ENCODE measurements around the gene FCRL5. TPM values are rescaled to one million over a fixed set of nuclear protein-coding genes. Genes with fewer than 3 reads are reported as not detected.

The FCRL5 gene
- under 1 TPM in 3 of 4 donors, not detected in 1; 0.08 to 0.32 (median 0.11) TPM for total RNA-seq
- not detected for polyA plus RNA-seq
- long read RNA-seq, donor 1, partial matches to known transcripts, result 0 of 1 reads
- long read RNA-seq, donor 1, other reads (novel, unspliced or antisense), result 0 of 1 reads
- long read RNA-seq, donor 2, result 0 reads
- long read RNA-seq, donor 3, result 0 reads
- long read RNA-seq, donor 4, result 0 reads

DNA sequence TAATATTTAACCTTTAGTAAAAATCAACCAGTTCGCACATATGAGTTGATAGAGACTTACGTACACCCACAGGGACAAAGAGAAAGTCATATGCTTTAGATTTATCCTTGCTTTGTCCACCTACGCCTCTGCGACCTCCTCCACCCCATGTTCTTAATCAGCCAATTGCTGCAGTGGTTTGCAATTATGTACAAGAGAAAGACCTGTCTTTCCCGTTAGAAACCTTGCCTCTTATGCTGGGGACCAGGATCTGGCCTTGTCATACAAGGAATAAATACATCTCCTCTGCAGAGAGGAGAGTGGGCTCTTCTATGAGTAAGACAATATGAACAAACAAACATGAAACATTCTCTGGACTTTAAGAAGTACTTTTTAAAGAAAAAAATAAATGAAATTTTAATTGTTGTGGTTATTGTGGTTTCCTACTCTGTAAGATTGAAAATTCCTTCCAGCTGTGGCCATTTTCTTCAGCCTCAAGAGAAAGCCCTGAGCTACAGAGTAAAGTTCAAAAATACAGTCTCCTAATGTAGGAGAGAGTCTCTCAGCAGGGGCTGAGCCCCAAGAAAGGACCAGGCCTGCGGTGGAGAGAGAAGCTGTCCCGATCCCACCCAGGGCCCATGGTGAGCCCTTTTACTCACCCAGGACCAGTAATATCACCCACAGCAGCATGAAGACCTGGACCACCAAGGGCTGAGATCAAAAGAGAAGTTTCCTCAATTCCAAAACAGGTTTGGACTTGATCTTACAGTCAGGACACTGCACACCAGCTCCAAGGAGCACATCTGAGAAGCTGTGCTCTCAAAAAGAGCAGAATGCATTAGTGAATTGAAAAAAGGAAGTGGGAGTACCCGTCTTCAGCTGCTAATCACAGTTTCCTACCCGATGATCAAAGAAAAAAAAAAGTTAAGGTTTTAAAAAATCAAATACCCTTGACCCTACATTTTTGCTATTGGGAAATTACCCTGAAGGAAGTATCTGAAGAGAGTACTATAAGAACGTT lies at the start of gene FCRL5:
Gene FCRL5 (minus strand): TSS at position 822 of the 1,000 bp plus-strand sequence. CDS start 153 bp downstream, at position 669.
- ATAC-seq, result no peak
- Histone ChIP-seq H3K9me3 (ENCODE audit: control insufficient read depth, low read length) (no peaks in the 10 kb centered on the region), H3K4me1 (ENCODE audit: control insufficient read depth, insufficient read depth, low read length) (no peaks in the 10 kb centered on the region), H3K27ac (ENCODE audit: low read length) (no peak within 1 kb of the TSS), H3K27me3 (ENCODE audit: control insufficient read depth, insufficient read depth) (no peaks in the 10 kb centered on the region), H3K4me3 (ENCODE audit: low read length) (no peak within 1 kb of the TSS)
- intact Hi-C loops (cut with DNase I), result no loop called here
- DNase-seq, result no peak
- 69% methylated on average over 10 of the region's 10 CpGs for WGBS

DNA sequence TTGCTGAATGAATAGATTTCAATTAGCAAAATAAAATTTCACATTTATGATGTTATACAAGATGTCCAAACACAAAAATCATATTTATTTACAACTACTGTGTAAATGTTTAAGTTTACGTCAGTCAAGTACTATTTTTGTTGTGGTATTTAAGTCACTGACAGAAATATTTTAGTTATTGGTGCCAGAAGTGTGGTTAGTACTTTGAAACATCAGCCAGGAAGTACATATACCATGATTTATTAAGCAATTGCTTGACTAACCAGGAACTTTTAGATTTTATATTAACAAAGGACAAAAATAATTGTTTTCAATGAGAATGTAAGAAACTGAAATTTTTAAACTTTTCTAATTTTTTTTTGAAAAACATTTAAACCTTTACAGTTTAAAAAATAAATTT lies 47.9 kb upstream of the FCRL5 start:
- intact Hi-C loops (cut with DNase I), result no loop called here
- ATAC-seq (no peak), DNase-seq (no peak)
- Histone ChIP-seq H3K4me3 (ENCODE audit: low read length) (no peak overlapping the region), H3K27ac (ENCODE audit: low read length) (no peak overlapping the region), H3K9me3 (ENCODE audit: control insufficient read depth, low read length) (no peaks in the 10 kb centered on the region), H3K4me1 (ENCODE audit: control insufficient read depth, insufficient read depth, low read length) (no peaks in the 10 kb centered on the region), H3K27me3 (ENCODE audit: control insufficient read depth, insufficient read depth) (no peaks in the 10 kb centered on the region)
- 62% methylated on average over 1 of the region's 1 CpG for WGBS

DNA sequence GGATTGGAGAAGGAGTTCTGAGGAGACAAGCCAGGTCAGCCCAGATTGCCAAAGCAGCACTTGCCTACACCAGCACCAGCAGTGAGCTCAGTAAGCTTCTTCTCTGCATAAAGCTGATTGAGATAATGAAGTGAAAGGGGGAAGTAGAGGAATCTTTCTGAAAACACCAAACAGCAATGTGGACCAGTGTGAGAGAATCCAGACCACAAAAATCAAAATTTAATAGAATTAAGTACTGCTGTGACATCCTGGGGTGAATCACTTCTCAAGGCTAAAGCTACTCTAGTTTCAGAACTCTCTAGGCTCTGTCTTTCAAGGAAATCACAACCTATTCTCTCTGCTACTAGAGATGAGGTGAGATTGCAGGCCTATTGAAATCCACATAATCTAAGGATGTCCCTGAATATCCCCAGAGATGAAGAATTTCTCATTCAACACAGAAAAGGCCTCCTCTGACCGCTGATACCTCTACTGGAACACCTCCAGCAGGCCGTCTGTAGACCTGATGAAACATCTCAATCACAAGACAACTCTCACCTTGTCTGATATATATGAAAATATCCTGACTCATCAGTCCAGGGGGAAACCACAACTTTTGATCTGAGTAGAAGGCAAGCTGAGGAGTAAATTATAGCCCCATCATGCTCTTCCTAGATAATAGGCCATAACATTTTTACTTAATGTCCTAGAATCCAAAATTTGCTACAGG lies 45.8 kb upstream of the FCRL5 start, which contains the start of gene FCRL4:
Gene FCRL4 (minus strand): TSS at position 127 of the 709 bp plus-strand sequence. CDS start 141 bp downstream, outside the sequence.
- H3K4me3 ChIP-seq (ENCODE audit: low read length), result no peak within 1 kb of the TSS
- WGBS, result 71% methylated on average over 2 of the region's 2 CpGs
- intact Hi-C loops (cut with DNase I), result no loop called here
- no peaks in the 10 kb centered on the region for H3K4me1 ChIP-seq (ENCODE audit: control insufficient read depth, insufficient read depth, low read length)
- H3K27ac ChIP-seq (ENCODE audit: low read length), result no peak within 1 kb of the TSS
- no peaks in the 10 kb centered on the region for H3K9me3 ChIP-seq (ENCODE audit: control insufficient read depth, low read length)
- H3K27me3 ChIP-seq (ENCODE audit: control insufficient read depth, insufficient read depth), result no peaks in the 10 kb centered on the region
- no peak for ATAC-seq
- no peak for DNase-seq

DNA sequence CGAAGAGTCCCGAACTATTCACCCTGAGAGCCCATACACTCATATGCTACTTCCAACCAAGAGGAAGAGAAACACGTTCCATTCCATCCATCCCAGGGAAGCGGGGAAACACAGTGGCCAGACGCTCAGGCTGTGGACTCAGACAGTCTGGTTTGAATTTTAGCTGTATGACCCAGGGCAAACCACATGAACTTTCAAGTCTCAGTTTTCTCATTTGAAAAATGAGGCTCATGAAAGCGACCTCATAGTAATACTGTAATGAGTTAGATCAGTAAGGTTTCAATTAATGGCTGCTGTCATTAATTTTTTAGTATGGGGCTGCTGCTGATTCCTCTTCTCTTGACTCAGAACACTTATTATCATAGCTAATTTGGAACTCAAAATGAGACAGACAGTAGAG lies 44.1 kb upstream of the FCRL5 start:
- H3K4me3 ChIP-seq (ENCODE audit: low read length), result no peak overlapping the region
- ATAC-seq (no peak), DNase-seq (no peak)
- intact Hi-C loops (cut with DNase I), result no loop called here
- H3K27me3 ChIP-seq (ENCODE audit: control insufficient read depth, insufficient read depth), result no peaks in the 10 kb centered on the region
- WGBS, result 75% methylated on average over 6 of the region's 6 CpGs
- no peaks in the 10 kb centered on the region for H3K9me3 ChIP-seq (ENCODE audit: control insufficient read depth, low read length)
- no peak overlapping the region for H3K27ac ChIP-seq (ENCODE audit: low read length)
- H3K4me1 ChIP-seq (ENCODE audit: control insufficient read depth, insufficient read depth, low read length), result no peaks in the 10 kb centered on the region

DNA sequence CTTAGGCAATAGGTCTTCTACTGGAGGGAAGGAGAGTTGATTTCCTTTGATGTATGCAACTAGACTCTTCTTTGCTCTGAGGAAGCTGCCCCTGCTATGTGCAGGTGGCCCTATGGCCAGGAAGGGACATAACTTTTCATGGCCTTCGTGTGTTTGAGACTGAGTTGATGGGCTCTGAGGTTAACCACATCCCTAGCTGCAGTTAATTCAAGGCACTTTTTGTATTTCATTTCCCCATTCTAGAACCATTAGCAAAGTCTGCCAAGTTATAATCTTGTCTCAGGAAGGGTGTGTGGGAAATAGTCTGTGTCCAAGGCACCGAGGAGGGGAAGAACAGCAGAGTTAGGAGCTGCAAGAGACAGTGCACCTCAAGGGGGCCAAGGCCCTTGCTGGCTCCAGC lies 43.0 kb upstream of the FCRL5 start:
- H3K27ac ChIP-seq (ENCODE audit: low read length), result no peak overlapping the region
- no peaks in the 10 kb centered on the region for H3K27me3 ChIP-seq (ENCODE audit: control insufficient read depth, insufficient read depth)
- 41% methylated on average over 2 of the region's 2 CpGs for WGBS
- DNase-seq (no peak), ATAC-seq (no peak)
- H3K4me1 ChIP-seq (ENCODE audit: control insufficient read depth, insufficient read depth, low read length), result no peaks in the 10 kb centered on the region
- no peak overlapping the region for H3K4me3 ChIP-seq (ENCODE audit: low read length)
- H3K9me3 ChIP-seq (ENCODE audit: control insufficient read depth, low read length), result no peaks in the 10 kb centered on the region
- intact Hi-C loops (cut with DNase I), result no loop called here

DNA sequence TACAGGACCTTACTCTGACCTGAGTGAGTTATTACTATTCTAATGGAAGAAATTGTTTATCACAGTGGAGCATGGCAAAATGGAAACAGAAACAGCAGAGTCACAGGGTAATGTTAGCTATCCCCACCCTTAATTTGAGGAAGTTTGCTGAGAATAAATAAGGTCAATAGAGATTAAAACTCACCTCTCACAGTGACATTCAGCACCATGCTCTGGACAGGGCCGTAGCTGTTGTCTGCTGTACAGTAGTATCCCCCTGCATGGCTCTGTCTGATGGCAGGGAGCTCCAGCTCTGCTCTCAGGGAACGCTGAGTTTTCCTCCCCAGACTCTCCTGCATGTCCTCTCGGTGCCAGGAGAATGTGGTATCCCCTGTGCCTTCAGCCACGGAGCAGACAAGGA lies 33.7 kb upstream of the FCRL5 start:
- no peaks in the 10 kb centered on the region for H3K4me1 ChIP-seq (ENCODE audit: control insufficient read depth, insufficient read depth, low read length)
- DNase-seq (no peak), ATAC-seq (no peak)
- peaks cover 1% of the 10 kb centered on the region for H3K9me3 ChIP-seq (ENCODE audit: control insufficient read depth, low read length)
- no peak overlapping the region for H3K4me3 ChIP-seq (ENCODE audit: low read length)
- H3K27ac ChIP-seq (ENCODE audit: low read length), result no peak overlapping the region
- peaks cover 4% of the 10 kb centered on the region for H3K27me3 ChIP-seq (ENCODE audit: control insufficient read depth, insufficient read depth)
- intact Hi-C loops (cut with DNase I), result no loop called here
- WGBS, result 57% methylated on average over 4 of the region's 4 CpGs

DNA sequence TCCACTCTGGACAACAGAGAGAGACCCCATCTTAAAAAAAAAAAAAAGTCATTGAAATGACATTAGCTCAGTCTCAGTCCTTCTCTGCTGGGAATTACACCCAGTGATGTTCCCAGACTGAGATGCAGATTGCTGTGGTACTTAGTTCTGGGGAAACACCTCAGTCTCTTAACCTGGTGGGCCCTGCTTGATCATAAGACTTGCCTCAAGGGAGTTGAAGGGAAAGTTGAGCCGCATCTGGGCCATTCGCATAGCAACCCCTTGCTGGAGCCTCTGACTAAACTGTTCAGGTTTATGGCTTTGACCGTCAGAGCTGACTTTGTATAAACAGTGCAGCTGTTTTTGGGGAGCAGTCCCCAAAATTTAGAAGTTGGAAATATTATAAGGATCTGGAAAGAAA lies 32.2 kb upstream of the FCRL5 start:
- DNase-seq (no peak), ATAC-seq (no peak)
- peaks cover 1% of the 10 kb centered on the region for H3K9me3 ChIP-seq (ENCODE audit: control insufficient read depth, low read length)
- no peak overlapping the region for H3K27ac ChIP-seq (ENCODE audit: low read length)
- WGBS, result 87% methylated on average over 3 of the region's 3 CpGs
- H3K4me3 ChIP-seq (ENCODE audit: low read length), result no peak overlapping the region
- intact Hi-C loops (cut with DNase I), result no loop called here
- H3K4me1 ChIP-seq (ENCODE audit: control insufficient read depth, insufficient read depth, low read length), result no peaks in the 10 kb centered on the region
- H3K27me3 ChIP-seq (ENCODE audit: control insufficient read depth, insufficient read depth), result peaks cover 4% of the 10 kb centered on the region

DNA sequence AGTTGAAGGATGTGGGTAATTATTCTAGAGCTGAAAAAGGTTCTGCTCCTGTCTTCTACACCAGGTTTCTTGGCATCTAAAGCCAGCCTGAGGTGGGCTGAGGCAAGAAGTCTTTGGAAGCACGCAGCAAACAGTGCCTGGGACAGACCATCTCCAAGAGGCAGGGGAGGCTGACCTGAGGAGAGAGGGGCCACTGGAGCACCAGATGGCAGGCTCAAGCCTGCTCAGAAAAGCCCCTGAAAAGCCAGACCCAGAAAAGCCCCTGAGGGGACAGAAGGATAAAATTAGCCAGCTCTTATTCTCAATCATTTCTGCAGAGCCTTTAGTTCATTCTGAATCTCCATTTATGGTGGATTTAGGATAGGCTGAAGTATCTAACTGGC lies 28.5 kb upstream of the FCRL5 start:
- ATAC-seq, result no peak
- Histone ChIP-seq H3K27me3 (ENCODE audit: control insufficient read depth, insufficient read depth) (no peaks in the 10 kb centered on the region), H3K9me3 (ENCODE audit: control insufficient read depth, low read length) (peaks cover 1% of the 10 kb centered on the region), H3K4me1 (ENCODE audit: control insufficient read depth, insufficient read depth, low read length) (no peaks in the 10 kb centered on the region), H3K4me3 (ENCODE audit: low read length) (no peak overlapping the region), H3K27ac (ENCODE audit: low read length) (no peak overlapping the region)
- WGBS, result 62% methylated on average over 1 of the region's 1 CpG
- DNase-seq, result no peak
- intact Hi-C loops (cut with DNase I), result no loop called here

DNA sequence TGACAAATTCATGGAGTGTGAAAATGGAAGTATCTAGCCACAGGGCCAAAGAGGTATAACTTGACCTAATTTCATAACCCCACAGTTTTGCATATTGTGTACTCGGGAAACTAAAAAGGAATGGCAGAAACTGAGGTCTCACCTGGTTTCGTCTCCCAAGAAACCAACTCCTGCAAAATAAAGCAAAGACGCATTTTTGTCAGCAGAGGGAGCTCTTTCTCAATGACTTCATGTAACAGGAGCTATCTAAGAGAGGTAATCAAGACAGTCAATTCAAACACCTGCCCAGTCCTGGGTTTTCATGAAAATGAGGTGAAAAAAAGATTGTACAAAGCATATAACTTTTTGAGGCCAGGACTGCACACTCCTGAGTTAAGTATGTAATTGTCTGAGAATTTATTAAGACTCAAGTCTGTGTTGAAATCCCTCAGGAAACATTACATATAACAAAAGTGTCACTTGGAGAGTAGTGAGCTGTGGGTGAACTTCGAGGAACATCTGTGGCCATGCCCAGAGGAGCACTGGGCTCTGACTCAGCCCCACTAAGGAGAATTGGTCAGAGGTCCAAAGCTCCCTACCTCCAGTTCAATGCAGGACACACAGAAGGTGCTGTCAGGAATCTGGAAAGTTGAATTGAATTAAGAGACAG lies 28.0 kb upstream of the FCRL5 start:
- no peaks in the 10 kb centered on the region for H3K4me1 ChIP-seq (ENCODE audit: control insufficient read depth, insufficient read depth, low read length)
- no peak overlapping the region for H3K27ac ChIP-seq (ENCODE audit: low read length)
- ATAC-seq (no peak), DNase-seq (no peak)
- WGBS, result 12% methylated on average over 4 of the region's 4 CpGs
- H3K9me3 ChIP-seq (ENCODE audit: control insufficient read depth, low read length), result peaks cover 1% of the 10 kb centered on the region
- no peaks in the 10 kb centered on the region for H3K27me3 ChIP-seq (ENCODE audit: control insufficient read depth, insufficient read depth)
- H3K4me3 ChIP-seq (ENCODE audit: low read length), result no peak overlapping the region
- intact Hi-C loops (cut with DNase I), result no loop called here

DNA sequence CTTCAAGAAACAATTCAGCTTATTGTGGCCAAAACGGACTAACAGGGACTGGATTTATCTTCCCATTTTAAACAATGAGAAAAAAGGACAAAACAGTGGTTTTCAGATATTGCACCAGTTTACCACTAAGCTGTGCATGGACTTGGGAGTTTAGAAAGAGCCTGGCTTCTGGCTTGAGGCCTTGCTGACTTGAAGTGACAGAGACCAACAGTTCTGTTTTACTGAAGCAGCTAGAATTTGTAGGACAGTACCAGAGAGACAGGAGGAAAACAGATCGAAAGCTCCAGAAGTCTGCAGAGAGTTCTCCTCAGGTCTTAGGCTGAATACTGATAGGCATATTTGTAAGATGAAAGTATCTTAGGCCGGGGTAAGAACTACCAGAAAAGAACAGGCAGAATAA lies 25.1 kb upstream of the FCRL5 start:
- Histone ChIP-seq H3K4me1 (ENCODE audit: control insufficient read depth, insufficient read depth, low read length) (no peaks in the 10 kb centered on the region), H3K27ac (ENCODE audit: low read length) (no peak overlapping the region), H3K27me3 (ENCODE audit: control insufficient read depth, insufficient read depth) (no peaks in the 10 kb centered on the region), H3K9me3 (ENCODE audit: control insufficient read depth, low read length) (no peaks in the 10 kb centered on the region), H3K4me3 (ENCODE audit: low read length) (no peak overlapping the region)
- intact Hi-C loops (cut with DNase I), result no loop called here
- no peak for ATAC-seq
- WGBS, result 67% methylated on average over 3 of the region's 3 CpGs
- no peak for DNase-seq

Measured in right cardiac atrium (tissue), 5 donors.